Astrocyte (in vitro differentiated cells and primary cell): ENCODE results near the gene CENPB. TPM values are rescaled to one million over a fixed set of nuclear protein-coding genes. Genes with fewer than 3 reads are reported as not detected.

ENCODE experiments used
- DNase-seq: peaks from one replicate; pipeline ENCODE4 v3.0.0-alpha.2; 2010; ENCODE audit warnings: low read depth
- FAIRE-seq: peaks from 2 replicates; lab custom pipeline; 2011; peaks lifted over from hg19 to GRCh38; lab: Jason Lieb, UNC
- H2AFZ ChIP-seq: 2 replicates; pipeline ENCODE4 v1.6.0; 2012; ENCODE audit warnings: low read depth, low read length, inconsistent platforms
- H3K27ac ChIP-seq: 2 replicates; pipeline ENCODE4 v1.5.1; 2011; ENCODE audit warnings: low read depth, low read length, inconsistent platforms
- H3K27me3 ChIP-seq: 2 replicates; pipeline ENCODE4 v1.6.0; 2011; ENCODE audit warnings: low read length, inconsistent platforms; ENCODE audit not compliant: insufficient read depth
- H3K36me3 ChIP-seq: 2 replicates; pipeline ENCODE4 v1.5.1; 2011; ENCODE audit warnings: low read length, inconsistent platforms; ENCODE audit not compliant: insufficient read depth
- H3K4me1 ChIP-seq: 2 replicates; pipeline ENCODE4 v1.5.1; 2011; ENCODE audit warnings: low read length, inconsistent platforms; ENCODE audit not compliant: insufficient read depth
- H3K4me2 ChIP-seq: 2 replicates; pipeline ENCODE4 v1.6.0; 2012; ENCODE audit warnings: low read length, inconsistent platforms
- H3K4me3 ChIP-seq: 2 replicates; pipeline ENCODE4 v1.5.1; 2011; ENCODE audit warnings: low read depth, mild to moderate bottlenecking, low read length, inconsistent platforms; ENCODE audit not compliant: insufficient read depth
- H3K79me2 ChIP-seq: 2 replicates; pipeline ENCODE4 v1.6.0; 2012; ENCODE audit warnings: mild to moderate bottlenecking, low read length, inconsistent platforms; ENCODE audit not compliant: insufficient read depth
- H3K9ac ChIP-seq: 2 replicates; pipeline ENCODE4 v1.6.0; 2012; ENCODE audit warnings: mild to moderate bottlenecking, low read length, inconsistent platforms
- H3K9me3 ChIP-seq: 2 replicates; pipeline ENCODE4 v1.5.1; 2012; ENCODE audit warnings: low read depth, mild to moderate bottlenecking, low read length, inconsistent platforms; ENCODE audit not compliant: insufficient read depth
- H4K20me1 ChIP-seq: 2 replicates; pipeline ENCODE4 v1.6.0; 2012; ENCODE audit warnings: low read length, inconsistent platforms; ENCODE audit not compliant: insufficient read depth
- H3K27ac Mint-ChIP-seq: one replicate; pipeline ENCODE4 v1.8.0; 2021; ENCODE audit warnings: mild to moderate bottlenecking, mixed read lengths; ENCODE audit not compliant: unreplicated experiment
- H3K27me3 Mint-ChIP-seq: one replicate; pipeline ENCODE4 v1.8.0; 2021; ENCODE audit warnings: low read depth, mixed read lengths; ENCODE audit not compliant: unreplicated experiment
- H3K36me3 Mint-ChIP-seq: one replicate; pipeline ENCODE4 v1.8.0; 2021; ENCODE audit warnings: low read depth, mixed read lengths; ENCODE audit not compliant: unreplicated experiment
- H3K4me1 Mint-ChIP-seq: one replicate; pipeline ENCODE4 v1.8.0; 2021; ENCODE audit warnings: low read depth, mixed read lengths; ENCODE audit not compliant: unreplicated experiment
- H3K4me3 Mint-ChIP-seq: one replicate; pipeline ENCODE4 v1.8.0; 2021; ENCODE audit warnings: mild to moderate bottlenecking, moderate library complexity, mixed read lengths; ENCODE audit not compliant: unreplicated experiment
- H3K9me3 Mint-ChIP-seq: one replicate; pipeline ENCODE4 v1.8.0; 2021; ENCODE audit warnings: mild to moderate bottlenecking, mixed read lengths; ENCODE audit not compliant: unreplicated experiment
- EZH2 ChIP-seq: IDR thresholded peaks from 2 replicates; pipeline ENCODE4 v1.6.1; 2012; ENCODE audit warnings: mild to moderate bottlenecking, low read length, inconsistent platforms; ENCODE audit not compliant: insufficient read depth
- total RNA-seq: library from RNA; stranded (reverse); gene quantifications from 2 replicates; pipeline ENCODE4 v1.2.1, GENCODE V29; 2021
- TF ChIP-seq, protein P1 (sequence below): IDR thresholded peaks from 2 replicates; pipeline ENCODE4 v1.5.1; 2011; ENCODE audit warnings: low read depth, mild to moderate bottlenecking, inconsistent platforms, low read length, moderate library complexity; ENCODE audit not compliant: insufficient read depth

CENPB gene
- total RNA-seq, 1 donor from 2014 or later: 39.1 TPM

GRCh38 chr20:3798373-3798768 is 11.8 kb upstream of the CENPB start:
- no peaks in the 10 kb centered on the region for H3K9me3 Mint-ChIP-seq
- H3K79me2 ChIP-seq: peaks cover 34% of the 10 kb centered on the region

GRCh38 chr20:3797592-3798372 is 11.2 kb upstream of the CENPB start:
- Histone ChIP-seq H3K4me1 (peaks cover 30% of the 10 kb centered on the region), H2AFZ (no peak overlapping the region), H3K79me2 (peaks cover 34% of the 10 kb centered on the region), H4K20me1 (peaks cover 6% of the 10 kb centered on the region), H3K36me3 (peaks cover 12% of the 10 kb centered on the region), H3K4me3 (peak overlapping the region; percentile 73), H3K9ac (peak overlapping the region; percentile 87), H3K9me3 (no peaks in the 10 kb centered on the region), H3K4me2 (peak overlapping the region; percentile 89), H3K27me3 (no peaks in the 10 kb centered on the region), H3K27ac (peak overlapping the region; percentile 13)
- no peak for FAIRE-seq
- no peaks in the 10 kb centered on the region for H3K27me3 Mint-ChIP-seq
- H3K4me3 Mint-ChIP-seq: peak overlapping the region; percentile 58
- H3K4me1 Mint-ChIP-seq: peaks cover 11% of the 10 kb centered on the region
- peak overlapping the region; percentile 30 for H3K27ac Mint-ChIP-seq
- TF ChIP-seq, protein P1, sequence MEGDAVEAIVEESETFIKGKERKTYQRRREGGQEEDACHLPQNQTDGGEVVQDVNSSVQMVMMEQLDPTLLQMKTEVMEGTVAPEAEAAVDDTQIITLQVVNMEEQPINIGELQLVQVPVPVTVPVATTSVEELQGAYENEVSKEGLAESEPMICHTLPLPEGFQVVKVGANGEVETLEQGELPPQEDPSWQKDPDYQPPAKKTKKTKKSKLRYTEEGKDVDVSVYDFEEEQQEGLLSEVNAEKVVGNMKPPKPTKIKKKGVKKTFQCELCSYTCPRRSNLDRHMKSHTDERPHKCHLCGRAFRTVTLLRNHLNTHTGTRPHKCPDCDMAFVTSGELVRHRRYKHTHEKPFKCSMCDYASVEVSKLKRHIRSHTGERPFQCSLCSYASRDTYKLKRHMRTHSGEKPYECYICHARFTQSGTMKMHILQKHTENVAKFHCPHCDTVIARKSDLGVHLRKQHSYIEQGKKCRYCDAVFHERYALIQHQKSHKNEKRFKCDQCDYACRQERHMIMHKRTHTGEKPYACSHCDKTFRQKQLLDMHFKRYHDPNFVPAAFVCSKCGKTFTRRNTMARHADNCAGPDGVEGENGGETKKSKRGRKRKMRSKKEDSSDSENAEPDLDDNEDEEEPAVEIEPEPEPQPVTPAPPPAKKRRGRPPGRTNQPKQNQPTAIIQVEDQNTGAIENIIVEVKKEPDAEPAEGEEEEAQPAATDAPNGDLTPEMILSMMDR: no peak
- TF ChIP-seq EZH2: no peak
- no peak for DNase-seq
- H3K36me3 Mint-ChIP-seq: peaks cover 11% of the 10 kb centered on the region
- no peaks in the 10 kb centered on the region for H3K9me3 Mint-ChIP-seq

More at GRCh38 chr20:3798373-3798768, 11.8 kb upstream of the CENPB start:
- no peak overlapping the region for H3K27ac ChIP-seq
- H3K9ac ChIP-seq: no peak overlapping the region
- DNase-seq (no peak), FAIRE-seq (no peak)
- H2AFZ ChIP-seq: no peak overlapping the region
- H3K27ac Mint-ChIP-seq: peak overlapping the region; percentile 34
- H3K36me3 ChIP-seq: peaks cover 16% of the 10 kb centered on the region
- H3K4me2 ChIP-seq: peak overlapping the region; percentile 89
- no peaks in the 10 kb centered on the region for H3K27me3 Mint-ChIP-seq
- H3K4me3 Mint-ChIP-seq: no peak overlapping the region
- peaks cover 11% of the 10 kb centered on the region for H3K4me1 Mint-ChIP-seq
- TF ChIP-seq, protein P1: no peak
- no peak for TF ChIP-seq EZH2
- H3K27me3 ChIP-seq: no peaks in the 10 kb centered on the region
- H3K36me3 Mint-ChIP-seq: peaks cover 17% of the 10 kb centered on the region
- peaks cover 30% of the 10 kb centered on the region for H3K4me1 ChIP-seq
- H3K9me3 ChIP-seq: no peaks in the 10 kb centered on the region
- peaks cover 6% of the 10 kb centered on the region for H4K20me1 ChIP-seq
- no peak overlapping the region for H3K4me3 ChIP-seq

GRCh38 chr20:3797226-3797545 is 10.6 kb upstream of the CENPB start:
- Mint-ChIP-seq H3K27me3 (no peaks in the 10 kb centered on the region), H3K4me1 (peaks cover 11% of the 10 kb centered on the region), H3K36me3 (peaks cover 7% of the 10 kb centered on the region), H3K9me3 (no peaks in the 10 kb centered on the region), H3K4me3 (peak overlapping the region; percentile 64), H3K27ac (no peak overlapping the region)
- FAIRE-seq: no peak
- Histone ChIP-seq H3K36me3 (peaks cover 9% of the 10 kb centered on the region), H3K4me1 (peaks cover 30% of the 10 kb centered on the region), H4K20me1 (peaks cover 6% of the 10 kb centered on the region), H2AFZ (no peak overlapping the region), H3K4me2 (peak overlapping the region; percentile 89), H3K79me2 (peaks cover 34% of the 10 kb centered on the region), H3K27ac (peak overlapping the region; percentile 63), H3K9me3 (no peaks in the 10 kb centered on the region), H3K4me3 (peak overlapping the region; percentile 73), H3K9ac (peak overlapping the region; percentile 87), H3K27me3 (no peaks in the 10 kb centered on the region)
- DNase-seq: no peak
- TF ChIP-seq EZH2: no peak
- TF ChIP-seq, protein P1: no peak
